SK-N-SH (cell line): ENCODE measurements around the gene AGAP1.

ENCODE experiments used
- EP300 ChIP-seq, 2 experiments: IDR thresholded peaks; 2 replicates each; pipeline versions ENCODE4 v1.4.0 to v1.6.1; 2012; ENCODE audit warnings: borderline replicate concordance in 1 of 2, low read depth in 1 of 2, low read length in 1 of 2
- GABPA ChIP-seq: IDR thresholded peaks from 2 replicates; pipeline ENCODE4 v1.4.0; 2012; ENCODE audit warnings: low read depth, mild to moderate bottlenecking
- JUND ChIP-seq: IDR thresholded peaks from 2 replicates; pipeline ENCODE4 v1.4.0; 2012
- MXI1 ChIP-seq: IDR thresholded peaks from 2 replicates; pipeline ENCODE4 v1.6.1; 2012; ENCODE audit warnings: mild to moderate bottlenecking, low read depth, low read length, improper control_type of control experiment
- POLR2AphosphoS5 ChIP-seq: IDR thresholded peaks from 2 replicates; pipeline ENCODE4 v1.6.1; 2012; ENCODE audit warnings: low read depth, low read length
- RXRA ChIP-seq: IDR thresholded peaks from 2 replicates; pipeline ENCODE4 v1.4.0; 2012; ENCODE audit warnings: low read depth, mild to moderate bottlenecking, borderline replicate concordance
- TAF1 ChIP-seq: IDR thresholded peaks from 2 replicates; pipeline ENCODE4 v1.6.1; 2012; ENCODE audit warnings: low read depth, mild to moderate bottlenecking, low read length, moderate library complexity, borderline replicate concordance
- YY1 ChIP-seq: IDR thresholded peaks from 2 replicates; pipeline ENCODE4 v1.4.0; 2012; ENCODE audit warnings: low read depth, mild to moderate bottlenecking
- TF ChIP-seq, protein P1 (sequence below): fragments of 200-600 bp; sonication (generic); IDR thresholded peaks from 2 replicates; pipeline ENCODE4 v1.6.1; 2017; ENCODE audit warnings: antibody characterized with exemption, mild to moderate bottlenecking, moderate library complexity
- TF ChIP-seq, protein P2 (sequence below): fragments of 150-350 bp; IDR thresholded peaks from 2 replicates; pipeline ENCODE4 v1.6.1; 2017; ENCODE audit warnings: antibody characterized with exemption, low read length, low read depth, borderline replicate concordance
- TF ChIP-seq, protein P3 (sequence below): IDR thresholded peaks from 2 replicates; pipeline ENCODE4 v1.6.1; 2012; ENCODE audit warnings: mild to moderate bottlenecking, low read depth, low read length, moderate library complexity
- TF ChIP-seq, protein P4 (sequence below): IDR thresholded peaks from 2 replicates; pipeline ENCODE4 v1.4.0; 2012; ENCODE audit warnings: low read depth

GRCh38 chr2:236117861-236118269 is 624.0 kb downstream of the AGAP1 start:
- TF ChIP-seq, protein P1, sequence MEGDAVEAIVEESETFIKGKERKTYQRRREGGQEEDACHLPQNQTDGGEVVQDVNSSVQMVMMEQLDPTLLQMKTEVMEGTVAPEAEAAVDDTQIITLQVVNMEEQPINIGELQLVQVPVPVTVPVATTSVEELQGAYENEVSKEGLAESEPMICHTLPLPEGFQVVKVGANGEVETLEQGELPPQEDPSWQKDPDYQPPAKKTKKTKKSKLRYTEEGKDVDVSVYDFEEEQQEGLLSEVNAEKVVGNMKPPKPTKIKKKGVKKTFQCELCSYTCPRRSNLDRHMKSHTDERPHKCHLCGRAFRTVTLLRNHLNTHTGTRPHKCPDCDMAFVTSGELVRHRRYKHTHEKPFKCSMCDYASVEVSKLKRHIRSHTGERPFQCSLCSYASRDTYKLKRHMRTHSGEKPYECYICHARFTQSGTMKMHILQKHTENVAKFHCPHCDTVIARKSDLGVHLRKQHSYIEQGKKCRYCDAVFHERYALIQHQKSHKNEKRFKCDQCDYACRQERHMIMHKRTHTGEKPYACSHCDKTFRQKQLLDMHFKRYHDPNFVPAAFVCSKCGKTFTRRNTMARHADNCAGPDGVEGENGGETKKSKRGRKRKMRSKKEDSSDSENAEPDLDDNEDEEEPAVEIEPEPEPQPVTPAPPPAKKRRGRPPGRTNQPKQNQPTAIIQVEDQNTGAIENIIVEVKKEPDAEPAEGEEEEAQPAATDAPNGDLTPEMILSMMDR = no peak
- no peak for TF ChIP-seq EP300 (IDR thresholded peaks at IDR 0.05; ENCODE audit: borderline replicate concordance in 1 of 2, low read depth in 1 of 2, low read length in 1 of 2)
- TF ChIP-seq YY1 = no peak
- no peak for TF ChIP-seq POLR2AphosphoS5
- TF ChIP-seq, protein P2, sequence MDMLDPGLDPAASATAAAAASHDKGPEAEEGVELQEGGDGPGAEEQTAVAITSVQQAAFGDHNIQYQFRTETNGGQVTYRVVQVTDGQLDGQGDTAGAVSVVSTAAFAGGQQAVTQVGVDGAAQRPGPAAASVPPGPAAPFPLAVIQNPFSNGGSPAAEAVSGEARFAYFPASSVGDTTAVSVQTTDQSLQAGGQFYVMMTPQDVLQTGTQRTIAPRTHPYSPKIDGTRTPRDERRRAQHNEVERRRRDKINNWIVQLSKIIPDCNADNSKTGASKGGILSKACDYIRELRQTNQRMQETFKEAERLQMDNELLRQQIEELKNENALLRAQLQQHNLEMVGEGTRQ = no peak
- TF ChIP-seq TAF1 = no peak
- TF ChIP-seq, protein P3, sequence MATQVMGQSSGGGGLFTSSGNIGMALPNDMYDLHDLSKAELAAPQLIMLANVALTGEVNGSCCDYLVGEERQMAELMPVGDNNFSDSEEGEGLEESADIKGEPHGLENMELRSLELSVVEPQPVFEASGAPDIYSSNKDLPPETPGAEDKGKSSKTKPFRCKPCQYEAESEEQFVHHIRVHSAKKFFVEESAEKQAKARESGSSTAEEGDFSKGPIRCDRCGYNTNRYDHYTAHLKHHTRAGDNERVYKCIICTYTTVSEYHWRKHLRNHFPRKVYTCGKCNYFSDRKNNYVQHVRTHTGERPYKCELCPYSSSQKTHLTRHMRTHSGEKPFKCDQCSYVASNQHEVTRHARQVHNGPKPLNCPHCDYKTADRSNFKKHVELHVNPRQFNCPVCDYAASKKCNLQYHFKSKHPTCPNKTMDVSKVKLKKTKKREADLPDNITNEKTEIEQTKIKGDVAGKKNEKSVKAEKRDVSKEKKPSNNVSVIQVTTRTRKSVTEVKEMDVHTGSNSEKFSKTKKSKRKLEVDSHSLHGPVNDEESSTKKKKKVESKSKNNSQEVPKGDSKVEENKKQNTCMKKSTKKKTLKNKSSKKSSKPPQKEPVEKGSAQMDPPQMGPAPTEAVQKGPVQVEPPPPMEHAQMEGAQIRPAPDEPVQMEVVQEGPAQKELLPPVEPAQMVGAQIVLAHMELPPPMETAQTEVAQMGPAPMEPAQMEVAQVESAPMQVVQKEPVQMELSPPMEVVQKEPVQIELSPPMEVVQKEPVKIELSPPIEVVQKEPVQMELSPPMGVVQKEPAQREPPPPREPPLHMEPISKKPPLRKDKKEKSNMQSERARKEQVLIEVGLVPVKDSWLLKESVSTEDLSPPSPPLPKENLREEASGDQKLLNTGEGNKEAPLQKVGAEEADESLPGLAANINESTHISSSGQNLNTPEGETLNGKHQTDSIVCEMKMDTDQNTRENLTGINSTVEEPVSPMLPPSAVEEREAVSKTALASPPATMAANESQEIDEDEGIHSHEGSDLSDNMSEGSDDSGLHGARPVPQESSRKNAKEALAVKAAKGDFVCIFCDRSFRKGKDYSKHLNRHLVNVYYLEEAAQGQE = no peak
- TF ChIP-seq JUND = no peak
- TF ChIP-seq, protein P4, sequence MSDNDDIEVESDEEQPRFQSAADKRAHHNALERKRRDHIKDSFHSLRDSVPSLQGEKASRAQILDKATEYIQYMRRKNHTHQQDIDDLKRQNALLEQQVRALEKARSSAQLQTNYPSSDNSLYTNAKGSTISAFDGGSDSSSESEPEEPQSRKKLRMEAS = no peak
- TF ChIP-seq RXRA = no peak
- no peak for TF ChIP-seq MXI1
- TF ChIP-seq GABPA = no peak
